HEK293 (cell line): ENCODE measurements around the gene CCDC8.
A peak's percentile ranks its signal among the peaks of the same experiment; 100 is the strongest.

Experiments
- ATF2 ChIP-seq: fragments of 450-650 bp; formaldehyde crosslinking; IDR thresholded peaks from 2 replicates; pipeline ENCODE4 v1.5.1; 2016; ENCODE audit warnings: missing biosample characterization, missing genetic modification characterization, low read depth
- BCL11A ChIP-seq: fragments of 450-650 bp; formaldehyde crosslinking; IDR thresholded peaks from 2 replicates; pipeline ENCODE4 v1.5.1; 2016; ENCODE audit warnings: low read depth, missing biosample characterization, missing genetic modification characterization
- EGR2 ChIP-seq: fragments of 450-650 bp; formaldehyde crosslinking; IDR thresholded peaks from 2 replicates; pipeline ENCODE4 v1.5.1; 2016; ENCODE audit warnings: low read depth, missing biosample characterization, missing genetic modification characterization
- GLI4 ChIP-seq: fragments of 450-650 bp; formaldehyde crosslinking; IDR thresholded peaks from 2 replicates; pipeline ENCODE4 v1.5.1; 2016; ENCODE audit warnings: missing biosample characterization, missing genetic modification characterization
- KLF16 ChIP-seq: fragments of 450-650 bp; formaldehyde crosslinking; IDR thresholded peaks from 2 replicates; pipeline ENCODE4 v1.5.1; 2017; ENCODE audit warnings: missing biosample characterization, missing genetic modification characterization
- KLF9 ChIP-seq: fragments of 450-650 bp; formaldehyde crosslinking; IDR thresholded peaks from 2 replicates; pipeline ENCODE4 v1.5.1; 2016; ENCODE audit warnings: missing biosample characterization, missing genetic modification characterization, low read depth
- MEIS1 ChIP-seq: sonication (generic); formaldehyde crosslinking; IDR thresholded peaks from 2 replicates; pipeline ENCODE4 v1.8.1; 2022; ENCODE audit warnings: missing genetic modification reagents, mild to moderate bottlenecking, borderline replicate concordance
- OVOL3 ChIP-seq: fragments of 450-650 bp; formaldehyde crosslinking; IDR thresholded peaks from 2 replicates; pipeline ENCODE4 v1.5.1; 2016; ENCODE audit warnings: missing biosample characterization, missing genetic modification characterization
- WT1 ChIP-seq: fragments of 450-650 bp; formaldehyde crosslinking; IDR thresholded peaks from 2 replicates; pipeline ENCODE4 v1.5.1; 2016; ENCODE audit warnings: missing biosample characterization, missing genetic modification characterization
- YY1 ChIP-seq: fragments of 450-650 bp; formaldehyde crosslinking; IDR thresholded peaks from 2 replicates; pipeline ENCODE4 v1.5.1; 2018; ENCODE audit warnings: missing biosample characterization, missing genetic modification characterization
- ZBTB11 ChIP-seq: fragments of 450-650 bp; formaldehyde crosslinking; conservative IDR thresholded peaks from 2 replicates; pipeline ENCODE4 v1.5.1; 2016; ENCODE audit warnings: low read depth, missing biosample characterization, missing genetic modification characterization
- ZBTB20 ChIP-seq: fragments of 450-650 bp; formaldehyde crosslinking; IDR thresholded peaks from 2 replicates; pipeline ENCODE4 v1.5.1; 2016; ENCODE audit warnings: missing biosample characterization, missing genetic modification characterization
- ZBTB21 ChIP-seq: fragments of 450-650 bp; formaldehyde crosslinking; IDR thresholded peaks from 2 replicates; pipeline ENCODE4 v1.5.1; 2017; ENCODE audit warnings: missing biosample characterization, missing genetic modification characterization
- ZBTB6 ChIP-seq: fragments of 450-650 bp; formaldehyde crosslinking; IDR thresholded peaks from 2 replicates; pipeline ENCODE4 v1.5.1; 2017; ENCODE audit warnings: missing biosample characterization, missing genetic modification characterization
- ZFP69B ChIP-seq: fragments of 450-650 bp; formaldehyde crosslinking; IDR thresholded peaks from 2 replicates; pipeline ENCODE4 v1.5.1; 2016; ENCODE audit warnings: missing biosample characterization, missing genetic modification characterization
- ZNF114 ChIP-seq: fragments of 450-650 bp; formaldehyde crosslinking; IDR thresholded peaks from 2 replicates; pipeline ENCODE4 v1.5.0; 2017; ENCODE audit warnings: missing biosample characterization, missing genetic modification characterization
- ZNF16 ChIP-seq: fragments of 450-650 bp; formaldehyde crosslinking; IDR thresholded peaks from 2 replicates; pipeline ENCODE4 v1.5.1; 2016; ENCODE audit warnings: low read depth, missing biosample characterization, missing genetic modification characterization
- ZNF223 ChIP-seq: fragments of 450-650 bp; formaldehyde crosslinking; IDR thresholded peaks from 2 replicates; pipeline ENCODE4 v1.5.1; 2016; ENCODE audit warnings: missing biosample characterization, missing genetic modification characterization
- ZNF362 ChIP-seq: fragments of 450-650 bp; formaldehyde crosslinking; IDR thresholded peaks from 2 replicates; pipeline ENCODE4 v1.5.1; 2016; ENCODE audit warnings: missing biosample characterization, missing genetic modification characterization
- ZNF404 ChIP-seq: fragments of 450-650 bp; formaldehyde crosslinking; IDR thresholded peaks from 2 replicates; pipeline ENCODE4 v1.5.1; 2017; ENCODE audit warnings: missing biosample characterization, missing genetic modification characterization
- ZNF423 ChIP-seq: fragments of 450-650 bp; formaldehyde crosslinking; IDR thresholded peaks from 2 replicates; pipeline ENCODE4 v1.5.1; 2016; ENCODE audit warnings: missing biosample characterization, missing genetic modification characterization
- ZNF426 ChIP-seq: fragments of 450-650 bp; formaldehyde crosslinking; IDR thresholded peaks from 2 replicates; pipeline ENCODE4 v1.5.1; 2017; ENCODE audit warnings: missing biosample characterization, missing genetic modification characterization, mild to moderate bottlenecking, inconsistent platforms, moderate library complexity
- ZNF473 ChIP-seq: fragments of 450-650 bp; formaldehyde crosslinking; IDR thresholded peaks from 2 replicates; pipeline ENCODE4 v1.5.1; 2017; ENCODE audit warnings: missing biosample characterization, missing genetic modification characterization
- ZNF580 ChIP-seq: fragments of 450-650 bp; formaldehyde crosslinking; IDR thresholded peaks from 2 replicates; pipeline ENCODE4 v1.5.1; 2016; ENCODE audit warnings: missing biosample characterization, missing genetic modification characterization
- ZNF639 ChIP-seq: fragments of 450-650 bp; formaldehyde crosslinking; IDR thresholded peaks from 2 replicates; pipeline ENCODE4 v1.5.1; 2016; ENCODE audit warnings: missing biosample characterization, missing genetic modification characterization
- ZNF645 ChIP-seq: fragments of 450-650 bp; formaldehyde crosslinking; IDR thresholded peaks from 2 replicates; pipeline ENCODE4; 2016; ENCODE audit warnings: missing biosample characterization, missing genetic modification characterization
- ZNF664 ChIP-seq: fragments of 450-650 bp; formaldehyde crosslinking; IDR thresholded peaks from 2 replicates; pipeline ENCODE4 v1.5.1; 2016; ENCODE audit warnings: missing biosample characterization, missing genetic modification characterization
- ZNF701 ChIP-seq: fragments of 450-650 bp; formaldehyde crosslinking; IDR thresholded peaks from 2 replicates; pipeline ENCODE4 v1.5.1; 2016; ENCODE audit warnings: missing biosample characterization, missing genetic modification characterization
- ZNF747 ChIP-seq: fragments of 450-650 bp; formaldehyde crosslinking; IDR thresholded peaks from 2 replicates; pipeline ENCODE4 v1.5.1; 2016; ENCODE audit warnings: missing biosample characterization, missing genetic modification characterization
- ZNF768 ChIP-seq: fragments of 450-650 bp; formaldehyde crosslinking; IDR thresholded peaks from 2 replicates; pipeline ENCODE4 v1.5.1; 2018; ENCODE audit warnings: missing biosample characterization, mild to moderate bottlenecking, missing genetic modification characterization
- ZSCAN23 ChIP-seq: fragments of 450-650 bp; formaldehyde crosslinking; IDR thresholded peaks from 2 replicates; pipeline ENCODE4 v1.5.1; 2016; ENCODE audit warnings: missing biosample characterization, missing genetic modification characterization

The CCDC8 gene

GRCh38 chr19:46413262-46414031, at the start of gene CCDC8 (continued):
- peak; percentile 6; the same call in 1 of the 2 replicates for TF ChIP-seq ZBTB6 (tag by site-specific recombination)
- no peak for TF ChIP-seq ZNF423 (tag by site-specific recombination)
- peak; percentile 34; the same call in 1 of the 2 replicates for TF ChIP-seq ZNF639 (tag by site-specific recombination)
- TF ChIP-seq EGR2 (tag by site-specific recombination): peak; percentile 69
- TF ChIP-seq ZNF701 (tag by site-specific recombination): no peak
- TF ChIP-seq BCL11A: peak; percentile 64; the same call in 1 of the 2 replicates
- peak; percentile 95 for TF ChIP-seq ZFP69B
- TF ChIP-seq ZNF645 (tag by site-specific recombination): no peak
- TF ChIP-seq ZNF580: no peak
- TF ChIP-seq ZNF664 (tag by site-specific recombination): no peak
- peak; percentile 86 for TF ChIP-seq WT1
- no peak for TF ChIP-seq MEIS1 (CRISPR knock-in tag)
- TF ChIP-seq ZNF114 (tag by site-specific recombination): no peak
- no peak for TF ChIP-seq OVOL3 (tag by site-specific recombination)
- TF ChIP-seq ATF2 (tag by site-specific recombination): no peak
- TF ChIP-seq ZNF16: no peak
- TF ChIP-seq ZNF768 (tag by site-specific recombination): no peak
- peak; percentile 96 for TF ChIP-seq KLF9 (tag by site-specific recombination)
- TF ChIP-seq ZNF747: no peak
- TF ChIP-seq ZNF223: no peak
- TF ChIP-seq ZNF404 (tag by site-specific recombination): no peak
- TF ChIP-seq ZNF362 (tag by site-specific recombination): no peak
- TF ChIP-seq ZBTB21 (tag by site-specific recombination): no peak
- TF ChIP-seq ZSCAN23 (tag by site-specific recombination): no peak
- TF ChIP-seq ZNF473 (tag by site-specific recombination): no peak
- peak; percentile 43 for TF ChIP-seq ZBTB20 (tag by site-specific recombination)
- peak; percentile 80 for TF ChIP-seq KLF16 (tag by site-specific recombination)
- no peak for TF ChIP-seq ZNF426 (tag by site-specific recombination)
- TF ChIP-seq GLI4 (tag by site-specific recombination): no peak
- TF ChIP-seq YY1 (tag by site-specific recombination): peak; percentile 63; the same call in 1 of the 2 replicates
- peak; percentile 63 for TF ChIP-seq ZBTB11 (tag by site-specific recombination)
